ENCODE data around the gene CHRNB2. TPM values are rescaled to one million over a fixed set of nuclear protein-coding genes. Genes with fewer than 3 reads are reported as not detected.

Gene CHRNB2
- total and polyA plus RNA-seq, 2 of the 8 experiments (the other 6 are each of a cell fraction or from before 2014, with no cell fraction given): 3.1 to 4.1 TPM

- Histone ChIP-seq H3K14ac (ENCODE audit: insufficient read length) (no peak overlapping the region), H3K79me1 (ENCODE audit: low read depth, low read length) (no peaks in the 10 kb centered on the region), H3K4me3 (ENCODE audit: extremely low read depth in 1 of 4, insufficient read depth in 2 of 4, low read depth in 3 of 4, low read length in 4 of 4) (no peak overlapping the region), H4K20me1 (replicated peaks in 1 of 2; ENCODE audit: control insufficient read depth in 1 of 2, insufficient read depth in 2 of 2, low read length in 2 of 2) (no peaks in the 10 kb centered on the region), H4K5ac (ENCODE audit: insufficient read length, low read depth, low read length) (no peak overlapping the region), H4K91ac (replicated peaks; ENCODE audit: insufficient read length, low read length) (no peak overlapping the region), H3K4ac (replicated peaks; ENCODE audit: insufficient read length, low read depth, low read length) (no peak overlapping the region), H3K56ac (replicated peaks; ENCODE audit: insufficient read length, low read depth, low read length) (no peak overlapping the region), H4K8ac (ENCODE audit: extremely low read depth, insufficient read depth, low read length) (no peak overlapping the region), H3K9ac (replicated peaks in 1 of 4; ENCODE audit: extremely low read depth in 1 of 4, low read depth in 3 of 4, low read length in 3 of 4) (no peak overlapping the region), H3K4me2 (ENCODE audit: insufficient read depth in 1 of 2, low read depth in 2 of 2, low read length in 2 of 2) (no peak overlapping the region), H2BK15ac (ENCODE audit: low read length) (no peak overlapping the region), H2BK5ac (ENCODE audit: low read depth, low read length) (no peak overlapping the region), H3K18ac (ENCODE audit: extremely low read depth, low read length) (no peak overlapping the region), H3K9me3 (ENCODE audit: insufficient read depth in 2 of 2, low read depth in 1 of 2, low read length in 1 of 2) (no peaks in the 10 kb centered on the region), H2BK120ac (replicated peaks; ENCODE audit: low read depth, low read length) (no peak overlapping the region), H2AK5ac (ENCODE audit: low read depth, low read length) (no peak overlapping the region), H3K23me2 (ENCODE audit: low read depth, low read length) (no peaks in the 10 kb centered on the region), H3K4me1 (replicated peaks in 1 of 4; ENCODE audit: control insufficient read depth in 3 of 4, insufficient read depth in 4 of 4, low read length in 3 of 4) (peaks cover 0 to 4% (median 3%) of the 10 kb centered on the region in 4 experiments; a peak in 2 of 7 replicates), H2AFZ (ENCODE audit: low read length) (no peak overlapping the region), H3K23ac (ENCODE audit: insufficient read length) (no peak overlapping the region), H2BK12ac (ENCODE audit: low read depth, low read length) (no peak overlapping the region), H3K36me3 (ENCODE audit: control insufficient read depth in 2 of 4, insufficient read depth in 4 of 4, low read length in 3 of 4) (no peaks in the 10 kb centered on the region), H2BK20ac (ENCODE audit: low read length) (no peak overlapping the region), H3K27ac (ENCODE audit: low read depth, low read length) (no peak overlapping the region), H3K79me2 (ENCODE audit: control insufficient read depth in 1 of 2, insufficient read depth in 2 of 2, low read length in 2 of 2) (no peaks in the 10 kb centered on the region), H3K27me3 (replicated peaks in 1 of 4; ENCODE audit: control insufficient read depth in 3 of 4, extremely low read depth in 1 of 4, insufficient read depth in 3 of 4, low read length in 3 of 4) (no peaks in the 10 kb centered on the region)
- ChIA-PET POLR2A (ENCODE audit: partially characterized antibody) (interaction anchor here (0.6 kb wide), 1 partner anchor 1442 kb away, joined by 3 read pairs; no protein-coding TSS in a partner anchor), CTCF (ENCODE audit: partially characterized antibody) (interaction anchor here (0.6 to 6.1 kb wide), 5 partner anchors 20 to 545 kb away, joined by 3 to 41 read pairs (median 3); no protein-coding TSS in a partner anchor)
- FAIRE-seq: no peak
- 88% methylated on average over 9 of the region's 9 CpGs; no CpG with 5 or more reads in 1 of the 2 experiments for WGBS, 2 experiments (ENCODE audit: extremely low coverage in 1 of 2, insufficient coverage in 1 of 2, insufficient read length in 1 of 2, insufficient replicate concordance in 2 of 2, low coverage in 1 of 2, low lambda C conversion rate in 2 of 2, missing lambda C conversion rate in 1 of 2)
- no peak for DNase-seq (ENCODE audit: low read depth in 1 of 2, low spot score in 2 of 2)
- TF ChIP-seq TAF7 (optimal IDR thresholded peaks at IDR 0.05; ENCODE audit: borderline replicate concordance, low read depth, low read length): no peak
- no peak for TF ChIP-seq SP4 (IDR thresholded peaks at IDR 0.05; ENCODE audit: low read length)
- TF ChIP-seq MAFK (IDR thresholded peaks at IDR 0.05; ENCODE audit: low read depth, low read length): no peak
- TF ChIP-seq SRF (IDR thresholded peaks at IDR 0.05; ENCODE audit: low read depth, low read length): no peak
- TF ChIP-seq CHD2 (IDR thresholded peaks at IDR 0.05; ENCODE audit: low read length): no peak
- no peak for TF ChIP-seq POU5F1 (IDR thresholded peaks at IDR 0.05; ENCODE audit: low read depth, low read length)
- no peak for TF ChIP-seq ASH2L (IDR thresholded peaks at IDR 0.05; ENCODE audit: low read length)
- no peak for TF ChIP-seq SIX5 (IDR thresholded peaks at IDR 0.05; ENCODE audit: low read depth, low read length)
- no peak for TF ChIP-seq JUND (IDR thresholded peaks at IDR 0.05; ENCODE audit: low read length)
- TF ChIP-seq HDAC6 (IDR thresholded peaks at IDR 0.05; ENCODE audit: low read depth, low read length): no peak
- TF ChIP-seq KDM1A (IDR thresholded peaks at IDR 0.05; ENCODE audit: borderline replicate concordance, low read length): no peak
- no peak for TF ChIP-seq BRCA1 (IDR thresholded peaks at IDR 0.05; ENCODE audit: low read depth, low read length)
- no peak for TF ChIP-seq FOSL1 (IDR thresholded peaks at IDR 0.05; ENCODE audit: insufficient read depth, low read depth, low read length)
Observed at GRCh38 chr1:154539486-154540483, 27.8 kb upstream of the CHRNB2 start.

Measured in H1 (cell line).